ENCODE data around the gene QPCT.
"Not testable (repeated sequence)": the region's sequence is repeated elsewhere in the genome, so short reads cannot be mapped to it uniquely, and the experiment has no call there.

QPCT gene

DNA sequence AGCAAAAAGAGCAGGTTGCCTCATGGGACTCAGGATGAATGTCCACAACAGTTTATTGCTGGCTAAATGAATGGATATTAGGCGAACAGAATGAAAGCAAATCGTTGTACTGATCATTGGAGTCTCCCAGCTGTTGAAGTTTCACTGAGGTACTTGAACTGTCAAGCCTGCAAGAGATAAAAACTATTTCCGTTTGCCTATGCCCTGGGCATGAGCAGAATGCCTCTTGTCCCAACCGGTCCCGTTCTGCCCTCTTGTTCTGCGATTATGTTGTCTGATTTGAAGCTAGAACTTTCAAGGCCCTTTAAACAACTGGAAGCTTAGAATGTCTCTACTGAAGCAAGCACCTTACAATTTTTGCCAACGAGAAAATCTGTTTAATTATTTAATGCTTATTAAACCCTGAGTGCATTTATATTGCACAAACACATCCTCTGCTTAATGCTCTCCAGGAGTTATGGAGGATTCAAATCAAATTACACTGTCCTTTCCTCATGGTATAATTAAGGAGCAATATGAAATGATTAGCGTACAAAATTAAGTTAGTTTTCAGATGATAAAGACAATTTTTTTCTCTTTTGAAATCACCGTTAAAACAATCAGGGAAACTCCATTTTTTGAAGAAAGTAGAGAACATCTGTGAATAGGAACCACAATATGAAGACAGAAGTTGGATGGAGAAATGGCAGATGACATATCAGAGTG is 17.7 kb downstream of the QPCT start:
- no peak for DNase-seq

- DNase-seq: no peak
These were observed 19.9 kb downstream of the QPCT start for GRCh38 chr2:37364351-37364750.

DNA sequence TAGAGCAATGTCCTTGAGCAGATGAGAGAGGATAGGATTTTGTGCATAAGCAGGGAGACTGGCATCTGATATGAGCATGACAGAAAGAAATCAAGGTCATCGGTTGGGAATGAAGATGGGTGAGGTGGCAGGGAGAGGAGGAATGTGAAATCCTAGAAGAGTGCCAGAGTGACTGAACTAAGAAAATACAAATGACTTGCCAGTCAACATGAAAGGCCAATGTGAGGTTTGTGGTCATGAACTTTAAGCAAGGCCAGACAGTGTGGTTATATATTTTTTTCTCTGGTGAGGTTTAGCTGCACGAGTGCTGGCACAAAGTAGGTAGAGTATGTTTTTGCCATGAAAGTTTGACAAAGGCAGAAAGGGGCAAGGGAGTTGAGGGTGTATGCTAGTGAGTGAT is 21.2 kb downstream of the QPCT start:
- no peak for DNase-seq

DNA sequence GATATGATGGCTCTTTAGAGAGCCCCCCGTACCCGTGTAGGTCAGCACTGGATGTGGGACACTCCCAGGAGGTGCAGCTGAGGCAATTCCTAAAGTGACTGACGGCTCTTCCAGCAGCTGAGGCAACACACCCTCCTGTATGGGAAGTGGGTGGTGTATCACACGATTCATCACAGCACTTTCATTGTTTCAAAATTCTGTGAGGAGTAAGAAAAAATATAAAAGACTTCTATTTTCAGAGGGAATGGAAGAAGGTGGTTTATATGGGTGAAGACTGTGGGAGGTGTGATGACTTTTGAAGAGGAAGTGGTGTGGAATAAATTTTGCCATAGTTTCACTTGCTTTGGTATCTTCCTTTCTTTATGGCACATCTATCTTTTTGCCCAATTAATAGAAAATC is 22.3 kb downstream of the QPCT start:
- no peak for DNase-seq

GRCh38 chr2:37367310-37367709 is 22.9 kb downstream of the QPCT start:
- DNase-seq: no peak

- DNase-seq: no peak
These were observed 23.6 kb downstream of the QPCT start for GRCh38 chr2:37367984-37368383.

- DNase-seq: no peak
These were observed 26.2 kb downstream of the QPCT start for GRCh38 chr2:37370666-37371065.

GRCh38 chr2:37372000-37372399 is 27.6 kb downstream of the QPCT start:
- DNase-seq: no peak

DNA sequence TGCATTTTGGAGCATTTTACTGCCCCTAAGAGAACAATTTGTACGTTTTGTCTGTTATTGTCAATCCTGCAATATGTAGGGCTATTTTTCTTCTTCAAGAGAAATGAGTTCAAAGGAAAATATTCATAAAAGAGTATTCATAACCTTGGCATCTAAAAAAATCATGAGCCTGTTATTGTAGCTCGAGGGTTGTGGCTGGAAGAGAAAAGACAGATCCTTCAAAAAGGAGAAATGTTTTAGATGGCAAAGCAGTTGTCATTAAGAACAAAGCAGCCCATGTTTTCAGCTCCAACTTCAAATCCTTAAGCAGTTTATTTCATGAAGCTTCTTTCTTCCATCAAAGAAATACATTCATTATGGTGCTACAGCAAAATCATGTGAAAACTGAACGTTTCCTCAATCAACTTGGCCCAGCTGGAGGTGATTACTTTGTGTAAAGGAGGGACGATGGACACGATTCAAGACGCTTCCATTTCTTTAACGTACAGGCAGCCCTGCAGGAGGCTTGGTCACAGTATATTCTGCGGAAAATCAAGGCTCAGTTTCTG is 31.4 kb downstream of the QPCT start:
- DNase-seq: no peak

DNA sequence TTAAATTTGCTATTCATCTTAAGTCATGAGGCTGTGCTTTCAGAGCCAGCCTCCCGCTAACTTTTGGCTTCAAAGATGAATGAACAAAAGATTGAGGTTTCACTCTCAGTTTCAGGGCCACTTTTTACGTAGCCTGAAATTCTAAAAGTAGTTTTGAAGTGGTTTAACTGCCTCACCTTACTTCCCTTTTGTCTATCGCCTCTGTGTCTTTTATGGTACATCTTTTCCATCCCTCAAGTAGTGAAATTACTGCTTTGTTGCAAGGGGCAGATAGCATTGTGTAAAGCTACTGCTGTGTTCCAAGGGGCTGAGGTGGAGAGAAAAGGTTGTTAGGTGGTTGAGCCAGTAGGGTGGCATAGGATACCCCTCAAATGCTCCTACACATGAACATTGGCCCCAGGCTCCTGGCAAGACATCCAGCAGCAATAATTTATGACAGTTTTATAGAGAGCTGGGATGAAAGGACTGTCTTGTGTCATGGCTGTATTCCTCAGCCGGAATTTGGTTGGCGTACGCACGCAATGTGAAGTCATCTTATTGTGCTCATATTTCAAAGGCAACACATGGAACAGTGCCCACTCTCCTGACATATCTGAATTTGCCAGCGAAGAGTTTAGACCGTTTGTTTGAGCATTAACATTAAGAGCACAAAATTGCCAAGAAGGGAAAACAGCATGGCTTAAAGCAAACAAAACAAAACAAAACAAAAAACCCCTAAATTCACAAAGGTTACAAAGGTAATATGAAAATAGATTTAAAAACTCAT is 32.2 kb downstream of the QPCT start:
- no peak for DNase-seq

GRCh38 chr2:37377187-37377532 is 32.7 kb downstream of the QPCT start:
- no peak for DNase-seq

- DNase-seq: no peak
These were observed 34.0 kb downstream of the QPCT start for GRCh38 chr2:37378411-37378810.

DNA sequence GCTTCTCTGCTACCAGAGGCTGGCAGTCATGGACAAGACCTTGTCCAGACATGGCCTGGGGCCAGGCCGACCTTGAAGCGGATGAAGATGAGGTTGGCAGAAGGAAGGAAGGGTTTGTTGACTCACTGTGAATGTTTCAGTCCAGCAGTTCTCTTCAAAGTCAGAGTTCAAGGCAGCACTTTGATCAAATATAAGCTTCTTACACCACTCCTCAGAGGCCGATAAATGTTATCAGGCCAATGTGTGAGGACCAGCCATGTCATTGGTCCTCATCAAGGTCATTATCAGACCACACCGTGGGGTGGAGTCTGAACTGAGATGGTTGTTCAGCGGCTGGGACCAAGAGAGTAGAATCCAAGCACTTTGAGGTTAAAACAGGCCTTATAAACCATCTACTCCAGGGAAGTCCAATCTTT is 35.5 kb downstream of the QPCT start:
- DNase-seq: no peak

DNA sequence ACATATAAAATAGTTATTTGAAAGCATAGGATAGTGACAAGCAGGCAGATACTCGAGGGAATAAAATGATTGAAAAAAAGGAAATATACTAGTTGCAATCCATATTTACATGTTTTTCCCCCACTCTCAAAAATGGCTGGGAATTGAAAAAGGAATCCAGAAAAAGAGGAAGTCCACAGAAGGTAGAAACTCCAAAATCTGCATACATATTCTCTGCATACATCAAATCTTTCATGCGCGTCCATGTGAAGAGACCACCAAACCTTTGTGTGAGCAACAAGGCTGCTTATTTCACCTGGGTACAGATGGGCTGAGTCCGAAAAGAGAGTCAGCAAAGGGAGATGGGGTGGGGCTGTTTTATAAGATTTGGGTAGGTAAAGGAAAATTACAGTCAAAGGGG is 36.4 kb downstream of the QPCT start:
- DNase-seq: not testable (repeated sequence)

- not testable (repeated sequence) for DNase-seq
These were observed 39.8 kb downstream of the QPCT start for GRCh38 chr2:37384261-37384660.

GRCh38 chr2:37387148-37387835 is 42.9 kb downstream of the QPCT start:
- no peak for DNase-seq

DNA sequence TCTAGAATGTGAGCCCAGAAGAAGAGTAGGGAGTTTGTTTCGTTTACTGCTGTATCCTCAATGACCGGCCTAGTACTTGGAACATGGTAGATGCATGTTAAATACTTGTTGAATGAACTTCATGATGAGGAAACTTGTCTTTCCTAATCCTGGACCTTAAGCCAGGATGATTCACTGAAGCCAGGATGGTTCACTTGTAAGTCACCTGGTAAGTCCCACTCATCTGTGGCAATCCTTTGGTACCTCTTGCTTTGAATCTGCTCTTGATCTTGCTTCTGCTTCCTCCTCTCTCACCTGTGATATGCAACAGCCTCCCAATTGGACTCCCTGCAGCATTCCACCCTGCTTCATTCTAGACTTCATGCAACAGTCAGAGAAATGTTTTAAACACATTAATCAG is 43.6 kb downstream of the QPCT start:
- no peak for DNase-seq

- no peak for DNase-seq
These were observed 45.0 kb downstream of the QPCT start for GRCh38 chr2:37389395-37389794.

- DNase-seq: peak; percentile 57
These were observed 45.7 kb downstream of the QPCT start for GRCh38 chr2:37389989-37390765.

- DNase-seq: no peak
These were observed 46.3 kb downstream of the QPCT start for GRCh38 chr2:37390777-37391176.

GRCh38 chr2:37391711-37392110 is 47.3 kb downstream of the QPCT start:
- DNase-seq: no peak

DNA sequence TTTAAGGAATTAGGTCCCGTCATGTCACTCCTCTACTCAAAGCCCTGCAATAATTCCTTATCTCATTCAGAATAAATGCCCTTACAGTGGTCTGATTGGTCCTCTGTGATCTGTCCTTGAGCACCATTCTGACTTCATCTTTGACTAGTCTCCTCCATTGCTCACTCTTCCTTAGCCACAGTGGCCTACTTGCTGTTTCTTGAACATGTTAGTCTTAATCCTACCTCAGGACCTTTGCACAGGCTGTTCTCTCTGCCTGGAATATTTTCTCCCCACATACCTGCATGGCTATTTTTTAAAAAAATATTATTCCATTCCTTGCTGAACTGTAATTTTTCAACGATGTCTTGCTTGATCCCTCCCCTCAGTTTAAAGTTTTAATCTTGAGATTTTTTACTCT is 48.0 kb downstream of the QPCT start:
- no peak for DNase-seq

DNA sequence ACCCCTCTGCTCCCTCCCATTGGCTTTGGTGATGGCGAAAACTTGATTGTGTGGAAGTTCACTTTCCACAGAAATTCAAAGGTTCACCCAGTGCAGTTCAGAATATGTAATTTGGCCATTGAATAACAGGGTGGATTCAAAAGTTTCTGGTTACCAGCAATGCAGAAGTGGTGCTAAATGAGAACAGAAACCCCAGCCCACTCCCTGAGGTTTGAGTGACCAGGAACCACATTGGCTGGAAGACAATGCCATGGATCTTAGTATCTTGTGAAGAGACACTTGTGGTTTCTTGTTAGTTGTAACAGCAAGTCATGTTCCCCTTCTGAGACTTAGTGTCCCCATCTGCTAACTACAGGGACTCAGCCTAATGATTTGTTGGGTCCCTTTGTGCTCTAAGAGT is 49.8 kb downstream of the QPCT start:
- DNase-seq: no peak

Measured in DMS153 (cell line).